BE2C (cell line): ENCODE results near the gene DLG2.

ENCODE experiments used
- DNase-seq: peaks from one replicate; pipeline ENCODE4 v3.0.0-alpha.2; 2020
- H3K27me3 ChIP-seq: fragments of 250-450 bp; sonication (Bioruptor Pico); 2 replicates; pipeline ENCODE4 v1.5.1; 2020; ENCODE audit warnings: mild to moderate bottlenecking
- H3K36me3 ChIP-seq: fragments of 250-450 bp; sonication (Bioruptor Pico); 2 replicates; pipeline ENCODE4 v1.5.1; 2020; ENCODE audit warnings: mild to moderate bottlenecking
- H3K4me1 ChIP-seq: fragments of 250-450 bp; sonication (Bioruptor Pico); 2 replicates; pipeline ENCODE4 v1.5.1; 2020
- H3K4me3 ChIP-seq: 2 replicates; pipeline ENCODE4 v1.5.1; 2011; ENCODE audit warnings: low read depth, low read length
- H3K9me3 ChIP-seq: fragments of 250-450 bp; sonication (Bioruptor Pico); 2 replicates; pipeline ENCODE4 v1.5.1; 2020
- TF ChIP-seq, protein P1 (sequence below): IDR thresholded peaks from 2 replicates; pipeline ENCODE4 v1.5.1; 2012; ENCODE audit warnings: mild to moderate bottlenecking, low read depth, low read length

The DLG2 gene

DNA sequence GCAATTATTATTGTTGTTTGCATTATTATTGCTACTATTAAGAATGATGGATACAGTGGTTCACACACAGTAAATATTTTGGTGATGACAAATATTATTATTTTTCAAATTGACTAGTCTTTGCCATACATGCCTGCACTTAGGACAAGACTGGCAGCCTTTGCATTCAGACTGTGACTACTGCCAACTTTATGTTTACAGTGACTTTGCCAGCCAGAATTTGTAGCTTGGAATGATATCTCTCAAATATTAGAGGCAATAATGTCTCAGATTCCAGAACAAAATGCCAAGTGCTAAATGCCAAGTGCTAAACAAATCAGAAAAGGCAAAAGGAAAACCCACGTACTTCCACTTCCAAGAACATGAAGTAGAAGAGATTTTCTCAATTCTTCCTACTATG lies 823.1 kb downstream of the DLG2 start:
- H3K9me3 ChIP-seq: no peaks in the 10 kb centered on the region

DNA sequence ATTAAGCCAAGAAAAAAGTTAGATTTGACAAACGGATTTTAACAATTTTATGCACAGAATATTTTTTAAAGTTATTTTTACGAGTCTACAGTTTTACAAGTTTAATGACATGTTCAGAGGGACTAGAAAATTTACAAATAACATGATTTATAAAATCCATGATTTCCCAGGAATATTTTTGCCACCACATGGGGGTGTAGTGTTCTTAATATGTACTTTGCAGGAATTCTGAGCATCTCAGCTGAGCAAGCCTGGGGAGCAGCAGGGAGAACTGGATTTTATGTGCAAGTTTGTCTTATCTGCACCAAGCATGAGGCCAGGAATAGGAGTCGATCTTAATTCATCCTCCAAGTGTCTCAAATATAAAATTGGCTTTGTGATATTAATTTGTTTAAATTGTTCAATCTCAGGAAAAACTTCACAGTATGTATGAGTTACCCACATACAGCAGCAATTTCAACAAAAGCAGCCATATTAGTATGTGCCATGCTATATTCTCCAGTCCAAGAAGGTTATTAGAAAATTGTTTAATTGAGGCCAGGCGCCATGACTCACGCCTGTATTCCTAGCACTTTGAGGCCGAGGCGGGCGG lies 826.3 kb downstream of the DLG2 start:
- TF ChIP-seq, protein P1, sequence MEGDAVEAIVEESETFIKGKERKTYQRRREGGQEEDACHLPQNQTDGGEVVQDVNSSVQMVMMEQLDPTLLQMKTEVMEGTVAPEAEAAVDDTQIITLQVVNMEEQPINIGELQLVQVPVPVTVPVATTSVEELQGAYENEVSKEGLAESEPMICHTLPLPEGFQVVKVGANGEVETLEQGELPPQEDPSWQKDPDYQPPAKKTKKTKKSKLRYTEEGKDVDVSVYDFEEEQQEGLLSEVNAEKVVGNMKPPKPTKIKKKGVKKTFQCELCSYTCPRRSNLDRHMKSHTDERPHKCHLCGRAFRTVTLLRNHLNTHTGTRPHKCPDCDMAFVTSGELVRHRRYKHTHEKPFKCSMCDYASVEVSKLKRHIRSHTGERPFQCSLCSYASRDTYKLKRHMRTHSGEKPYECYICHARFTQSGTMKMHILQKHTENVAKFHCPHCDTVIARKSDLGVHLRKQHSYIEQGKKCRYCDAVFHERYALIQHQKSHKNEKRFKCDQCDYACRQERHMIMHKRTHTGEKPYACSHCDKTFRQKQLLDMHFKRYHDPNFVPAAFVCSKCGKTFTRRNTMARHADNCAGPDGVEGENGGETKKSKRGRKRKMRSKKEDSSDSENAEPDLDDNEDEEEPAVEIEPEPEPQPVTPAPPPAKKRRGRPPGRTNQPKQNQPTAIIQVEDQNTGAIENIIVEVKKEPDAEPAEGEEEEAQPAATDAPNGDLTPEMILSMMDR: 0 out of 2 replicates have a peak, but pooled peaks have one; percentile 28
- Histone ChIP-seq H3K36me3 (no peaks in the 10 kb centered on the region), H3K27me3 (peaks cover 5% of the 10 kb centered on the region), H3K4me1 (no peaks in the 10 kb centered on the region), H3K9me3 (no peaks in the 10 kb centered on the region), H3K4me3 (no peak overlapping the region)
- no peak for DNase-seq

More for the DNA sequence above, 823.1 kb downstream of the DLG2 start:
- Histone ChIP-seq H3K4me3 (no peak overlapping the region), H3K36me3 (no peaks in the 10 kb centered on the region), H3K4me1 (no peaks in the 10 kb centered on the region), H3K27me3 (no peaks in the 10 kb centered on the region)
- DNase-seq: no peak
- TF ChIP-seq, protein P1: no peak

DNA sequence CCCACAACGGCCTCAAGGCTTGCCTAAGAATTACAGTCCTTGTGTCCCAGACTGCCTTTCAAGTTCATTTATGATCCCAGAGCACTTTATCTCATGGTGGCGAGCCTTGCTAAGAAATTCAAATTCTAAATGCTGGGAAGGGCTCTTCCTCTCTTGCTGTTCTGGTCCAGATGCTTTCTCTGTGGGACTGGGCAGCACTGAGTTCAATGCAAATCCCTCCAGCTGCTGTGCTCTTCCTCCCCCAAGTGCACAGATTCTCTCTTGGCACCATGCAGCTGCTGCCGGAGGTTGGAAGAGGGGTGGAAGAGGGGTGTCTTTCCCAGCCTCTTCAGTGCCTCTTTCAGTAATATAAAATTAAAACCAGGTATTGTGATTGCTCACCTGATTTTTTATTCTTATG lies 828.0 kb downstream of the DLG2 start:
- Histone ChIP-seq H3K4me3 (no peak overlapping the region), H3K27me3 (peaks cover 8% of the 10 kb centered on the region), H3K9me3 (no peaks in the 10 kb centered on the region), H3K36me3 (no peaks in the 10 kb centered on the region), H3K4me1 (no peaks in the 10 kb centered on the region)
- DNase-seq: no peak
- TF ChIP-seq, protein P1: no peak

DNA sequence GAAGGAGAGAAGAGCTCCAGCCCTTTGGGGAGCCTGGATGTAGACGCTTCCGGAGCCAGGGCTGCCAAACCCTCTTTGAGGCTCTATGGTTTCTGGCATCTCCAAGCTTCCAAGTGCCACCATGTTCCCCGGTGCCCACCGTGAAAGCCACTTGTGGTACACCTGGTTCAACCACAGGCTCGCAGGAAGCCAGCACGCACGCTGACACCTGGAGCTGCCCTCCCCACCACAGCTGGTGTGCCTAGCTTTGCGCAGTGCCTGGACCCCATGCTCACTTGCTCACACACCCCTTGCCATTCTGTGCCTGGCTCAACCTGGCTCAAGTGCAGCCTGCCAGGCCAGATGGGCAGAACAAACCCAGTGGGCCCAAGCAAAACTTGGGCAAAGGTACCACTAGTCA lies 831.4 kb downstream of the DLG2 start:
- DNase-seq: no peak
- peaks cover 8% of the 10 kb centered on the region for H3K27me3 ChIP-seq
- TF ChIP-seq, protein P1: no peak
- H3K36me3 ChIP-seq: no peaks in the 10 kb centered on the region
- H3K9me3 ChIP-seq: no peaks in the 10 kb centered on the region
- H3K4me3 ChIP-seq: no peak overlapping the region
- H3K4me1 ChIP-seq: no peaks in the 10 kb centered on the region

DNA sequence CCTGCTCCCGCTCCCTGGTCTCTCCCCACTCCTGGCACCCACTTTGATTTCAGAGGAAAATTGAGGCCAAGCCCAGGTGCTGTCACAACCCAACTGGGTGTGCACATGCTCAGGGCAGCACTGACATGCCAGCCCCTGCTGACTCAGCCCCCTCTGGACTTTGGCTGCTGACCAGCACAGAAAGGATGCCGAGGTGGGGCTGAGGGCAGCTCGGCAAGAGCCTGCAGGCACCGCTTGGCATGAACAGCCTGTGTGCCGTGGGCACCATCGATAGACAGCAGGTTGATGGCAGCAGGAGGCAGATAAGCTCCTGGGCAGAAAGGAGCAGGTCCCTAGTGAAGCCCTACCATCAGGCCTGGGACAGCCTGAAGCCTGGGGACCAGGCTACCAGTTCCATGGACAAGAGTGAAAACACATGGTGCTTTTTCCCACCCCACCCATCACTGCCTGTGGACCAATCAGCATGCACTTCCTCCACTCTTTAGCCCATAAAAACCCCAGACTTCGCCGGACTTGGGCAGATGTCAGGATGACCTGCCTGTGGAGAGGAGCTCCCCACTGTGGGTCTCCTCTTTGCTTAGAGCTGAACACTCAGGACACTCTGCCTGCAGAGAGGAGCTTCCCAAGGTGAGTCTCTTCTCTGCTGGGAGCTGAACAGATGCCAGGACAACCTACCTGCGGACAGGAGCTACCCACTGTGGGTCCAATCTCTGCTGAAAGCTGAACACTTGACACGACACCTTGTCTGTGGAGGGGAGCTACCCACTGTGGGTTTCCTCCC lies 832.3 kb downstream of the DLG2 start:
- H3K4me3 ChIP-seq: no peak overlapping the region
- DNase-seq: no peak
- no peaks in the 10 kb centered on the region for H3K9me3 ChIP-seq
- no peaks in the 10 kb centered on the region for H3K4me1 ChIP-seq
- H3K27me3 ChIP-seq: peaks cover 8% of the 10 kb centered on the region
- TF ChIP-seq, protein P1: no peak
- H3K36me3 ChIP-seq: no peaks in the 10 kb centered on the region

DNA sequence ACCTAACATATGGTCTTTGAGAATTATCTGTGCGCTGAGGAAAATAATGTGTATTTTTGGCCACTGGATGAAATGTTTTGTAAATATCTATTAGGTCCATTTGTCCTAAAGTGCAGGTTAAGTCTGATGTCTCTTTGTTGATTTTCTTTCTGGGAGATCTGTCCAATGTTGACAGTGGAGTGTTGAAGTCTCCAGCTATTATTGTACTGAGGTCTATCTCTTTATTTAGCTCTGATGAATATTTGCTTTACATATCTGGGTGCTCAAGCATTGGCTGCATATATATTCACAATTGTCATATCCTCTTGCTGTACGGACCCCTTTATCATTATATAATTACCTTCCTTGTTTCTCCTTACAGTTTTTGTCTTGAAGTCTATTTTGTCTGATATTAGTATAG lies 833.8 kb downstream of the DLG2 start:
- TF ChIP-seq, protein P1: no peak
- no peak overlapping the region for H3K4me3 ChIP-seq
- no peaks in the 10 kb centered on the region for H3K36me3 ChIP-seq
- H3K4me1 ChIP-seq: no peaks in the 10 kb centered on the region
- DNase-seq: no peak
- no peaks in the 10 kb centered on the region for H3K9me3 ChIP-seq
- H3K27me3 ChIP-seq: peaks cover 8% of the 10 kb centered on the region
